Fibroblast of lung (primary cell): ENCODE measurements around the gene KCNT1. TPM values are rescaled to one million over a fixed set of nuclear protein-coding genes. Genes with fewer than 3 reads are reported as not detected.

ENCODE experiments used
- DNase-seq, 2 donors: peaks; one replicate each; pipeline versions ENCODE4 v3.0.0 to v3.0.0-alpha.2; 2010; ENCODE audit warnings: low read depth in 2 of 2
- H2AFZ ChIP-seq: 2 replicates; pipeline ENCODE4 v1.5.1; 2012; ENCODE audit warnings: low read length, control low read depth, inconsistent platforms
- H3K27ac ChIP-seq: 2 replicates; pipeline ENCODE4 v1.5.1; 2011; ENCODE audit warnings: low read length, control low read depth; ENCODE audit not compliant: insufficient read depth
- H3K27me3 ChIP-seq: 2 replicates; pipeline ENCODE4 v1.5.1; 2011; ENCODE audit warnings: mild to moderate bottlenecking, low read length; ENCODE audit not compliant: control insufficient read depth, insufficient read depth
- H3K36me3 ChIP-seq: 2 replicates; pipeline ENCODE4 v1.5.1; 2011; ENCODE audit warnings: low read length; ENCODE audit not compliant: control insufficient read depth, insufficient read depth
- H3K4me1 ChIP-seq: 2 replicates; pipeline ENCODE4 v1.5.1; 2011; ENCODE audit warnings: low read length; ENCODE audit not compliant: control insufficient read depth, insufficient read depth; ENCODE audit errors: extremely low read depth
- H3K4me2 ChIP-seq: 2 replicates; pipeline ENCODE4 v1.5.1; 2011; ENCODE audit warnings: low read length, control low read depth; ENCODE audit not compliant: insufficient read depth; ENCODE audit errors: extremely low read depth
- H3K4me3 ChIP-seq, 4 experiments: fragments of 200-600 bp in 1 of 4; sonication (generic) in 1 of 4; replicated peaks in 1 of 4; 2 replicates each; pipeline ENCODE4 v1.5.1; 2011 to 2016; ENCODE audit warnings: low read length in 4 of 4, low read depth in 3 of 4, mild to moderate bottlenecking in 3 of 4, control low read depth in 2 of 4, inconsistent platforms in 1 of 4, mixed read lengths in 1 of 4; ENCODE audit not compliant: insufficient read depth in 1 of 4; ENCODE audit errors: control extremely low read depth in 1 of 4
- H3K79me2 ChIP-seq: 2 replicates; pipeline ENCODE4 v1.5.1; 2012; ENCODE audit warnings: mild to moderate bottlenecking, low read length, inconsistent platforms; ENCODE audit not compliant: control insufficient read depth, insufficient read depth
- H3K9ac ChIP-seq: 2 replicates; pipeline ENCODE4 v1.5.1; 2011; ENCODE audit warnings: mild to moderate bottlenecking, low read length, control low read depth; ENCODE audit not compliant: insufficient read depth
- H3K9me3 ChIP-seq: 2 replicates; pipeline ENCODE4 v1.5.1; 2012; ENCODE audit warnings: low read depth, low read length; ENCODE audit not compliant: control insufficient read depth, insufficient read depth
- H4K20me1 ChIP-seq: 2 replicates; pipeline ENCODE4 v1.5.1; 2011; ENCODE audit warnings: low read length; ENCODE audit not compliant: control insufficient read depth, insufficient read depth; ENCODE audit errors: extremely low read depth
- CTCF ChIP-seq, 2 donors: IDR thresholded peaks in 1 of 2; conservative IDR thresholded peaks in 1 of 2; 1 replicate in 1 of 2; 2 replicates in 1 of 2; pipeline ENCODE4 v1.5.1; 2011 to 2012; ENCODE audit warnings: low read length in 2 of 2, control low read depth in 1 of 2, inconsistent platforms in 1 of 2, low read depth in 1 of 2, mild to moderate bottlenecking in 1 of 2
- EZH2 ChIP-seq: IDR thresholded peaks from 2 replicates; pipeline ENCODE4 v1.5.1; 2012; ENCODE audit warnings: low read length, control low read depth, mild to moderate bottlenecking; ENCODE audit errors: missing control alignments
- polyA plus RNA-seq, 2 donors: library from polyadenylated mRNA; depleted of rRNA in 1 of 2; stranded (reverse) in 1 of 2; unstranded in 1 of 2; fragments of >200 nt; gene quantifications; 2 replicates each; pipeline ENCODE4 v1.2.1, GENCODE V29; 2011 to 2012; ENCODE audit warnings: missing spikeins in 1 of 2
- total RNA-seq: library from RNA; depleted of rRNA; stranded (reverse); fragments of >200 nt; gene quantifications from 2 replicates; pipeline ENCODE4 v1.2.1, GENCODE V29; 2014

The KCNT1 gene
- total and polyA plus RNA-seq, 2 donors (not counting 1 experiment from before 2014, with no cell fraction given) = not detected

DNA sequence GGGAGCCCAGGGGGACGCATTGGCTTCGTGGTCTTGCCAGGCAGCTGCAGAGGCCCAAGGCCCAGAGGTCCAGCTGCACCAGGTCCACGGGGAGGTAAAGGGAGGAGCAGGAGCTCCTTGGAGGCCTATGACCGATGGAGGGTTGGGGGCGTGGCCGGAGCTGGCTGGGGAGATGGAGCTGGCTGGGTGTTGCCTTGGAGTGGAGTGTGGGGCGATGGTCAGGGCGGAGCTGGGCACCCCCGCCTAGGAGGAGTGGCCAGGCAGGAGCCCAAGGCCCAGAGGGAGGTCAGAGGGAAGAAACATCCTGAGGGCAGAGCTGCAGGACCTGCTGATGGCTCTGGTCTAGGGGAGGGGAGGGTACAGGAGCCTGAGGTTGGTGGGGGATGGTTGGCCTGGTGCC is 44.6 kb downstream of the KCNT1 start:
- H3K36me3 ChIP-seq = no peaks in the 10 kb centered on the region
- H3K4me1 ChIP-seq = no peaks in the 10 kb centered on the region
- DNase-seq = no peak
- no peaks in the 10 kb centered on the region for H3K79me2 ChIP-seq
- no peak overlapping the region for H3K9ac ChIP-seq
- H3K27me3 ChIP-seq = no peaks in the 10 kb centered on the region
- H3K4me2 ChIP-seq = no peak overlapping the region
- no peak overlapping the region for H2AFZ ChIP-seq
- no peak for TF ChIP-seq CTCF (conservative IDR thresholded peaks at IDR 0.05 in 1 of 2, IDR thresholded peaks at IDR 0.05 in 1 of 2; ENCODE audit: low read depth in 1 of 2, low read length in 2 of 2)
- TF ChIP-seq EZH2 = no peak
- H3K27ac ChIP-seq = no peak overlapping the region
- H3K9me3 ChIP-seq = no peaks in the 10 kb centered on the region
- no peaks in the 10 kb centered on the region for H4K20me1 ChIP-seq
- H3K4me3 ChIP-seq = no peak overlapping the region

DNA sequence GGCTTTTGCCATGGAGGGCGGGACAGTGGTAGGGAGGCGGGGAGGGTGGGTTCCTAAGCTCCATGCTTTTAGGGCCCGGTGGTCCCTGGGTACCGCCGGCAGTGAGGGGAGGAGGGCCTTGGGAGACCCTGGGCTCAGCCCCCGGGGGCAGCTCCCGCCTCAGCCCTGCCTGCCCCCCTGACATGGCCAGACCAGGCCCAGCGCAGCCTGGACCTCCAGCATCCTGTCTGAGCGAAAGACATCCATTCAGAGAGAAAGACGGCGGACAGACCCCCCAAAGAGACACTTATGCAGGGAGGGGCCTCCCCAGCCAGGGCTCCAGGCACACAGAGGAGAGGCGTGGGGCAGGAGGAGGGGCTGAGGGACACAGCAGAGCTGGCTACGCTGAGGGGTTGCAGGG is 45.3 kb downstream of the KCNT1 start:
- no peaks in the 10 kb centered on the region for H3K4me1 ChIP-seq
- H3K9me3 ChIP-seq = no peaks in the 10 kb centered on the region
- H3K4me3 ChIP-seq = no peak overlapping the region
- no peaks in the 10 kb centered on the region for H3K27me3 ChIP-seq
- H4K20me1 ChIP-seq = no peaks in the 10 kb centered on the region
- H3K36me3 ChIP-seq = no peaks in the 10 kb centered on the region
- no peak for DNase-seq
- no peaks in the 10 kb centered on the region for H3K79me2 ChIP-seq
- H3K27ac ChIP-seq = no peak overlapping the region
- no peak overlapping the region for H2AFZ ChIP-seq
- no peak overlapping the region for H3K9ac ChIP-seq
- no peak overlapping the region for H3K4me2 ChIP-seq
- TF ChIP-seq CTCF (conservative IDR thresholded peaks at IDR 0.05 in 1 of 2, IDR thresholded peaks at IDR 0.05 in 1 of 2; ENCODE audit: low read depth in 1 of 2, low read length in 2 of 2) (no peak), EZH2 (no peak)

GRCh38 chr9:135748676-135749075 is 46.7 kb downstream of the KCNT1 start:
- Histone ChIP-seq H3K79me2 (no peaks in the 10 kb centered on the region), H3K9me3 (no peaks in the 10 kb centered on the region), H4K20me1 (no peaks in the 10 kb centered on the region), H3K36me3 (no peaks in the 10 kb centered on the region), H3K4me2 (no peak overlapping the region), H3K27ac (no peak overlapping the region), H2AFZ (no peak overlapping the region), H3K4me1 (no peaks in the 10 kb centered on the region), H3K27me3 (no peaks in the 10 kb centered on the region), H3K9ac (no peak overlapping the region), H3K4me3 (no peak overlapping the region)
- TF ChIP-seq EZH2 (no peak), CTCF (conservative IDR thresholded peaks at IDR 0.05 in 1 of 2, IDR thresholded peaks at IDR 0.05 in 1 of 2; ENCODE audit: low read depth in 1 of 2, low read length in 2 of 2) (no peak)
- DNase-seq = no peak
